HUDEP-2 (cell line): Measurements from ENCODE around the gene ANKRD55.
"Not testable (repeated sequence)": the region's sequence is repeated elsewhere in the genome, so short reads cannot be mapped to it uniquely, and the experiment has no call there.

Source experiments
- DNase-seq, 76 experiments: peaks; one replicate each; lab custom pipeline; 2025; ENCODE audit not compliant: unreplicated experiment in 76 of 76; lab: John Stamatoyannopoulos, UW

The ANKRD55 gene

DNA sequence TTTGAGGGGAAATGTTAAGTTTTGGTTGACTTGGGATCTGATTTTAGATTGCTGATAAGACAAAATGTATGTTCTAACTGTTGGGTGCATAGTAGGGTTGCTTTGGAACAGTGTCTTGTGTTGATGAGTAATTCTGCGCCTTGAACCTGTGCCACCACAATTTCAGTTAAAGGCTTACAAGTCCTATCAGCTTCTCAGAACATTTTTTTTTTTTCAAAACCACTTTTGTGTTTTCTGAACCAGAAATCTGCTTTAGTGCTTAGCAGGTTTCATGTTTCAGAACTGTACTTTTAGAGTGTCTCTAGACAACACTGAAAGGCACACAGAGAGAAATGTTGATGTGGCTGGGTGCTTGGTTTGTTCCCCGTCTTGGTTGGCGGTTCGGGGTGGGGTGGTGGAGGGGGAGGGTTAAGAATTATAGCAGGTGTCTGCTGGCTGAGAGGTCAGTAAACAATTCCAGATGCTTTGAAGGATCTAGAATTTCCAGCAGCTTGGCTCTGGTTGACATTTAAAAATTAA lies 84.6 kb downstream of the ANKRD55 start:
- no peak for DNase-seq

GRCh38 chr5:56147659-56148230 lies 85.4 kb downstream of the ANKRD55 start:
- no peak for DNase-seq

- no peak for DNase-seq
These were observed 86.0 kb downstream of the ANKRD55 start for GRCh38 chr5:56147106-56147505.

GRCh38 chr5:56146674-56147073 lies 86.5 kb downstream of the ANKRD55 start:
- no peak for DNase-seq

- DNase-seq: no peak
These were observed 87.6 kb downstream of the ANKRD55 start for GRCh38 chr5:56145511-56145910.

GRCh38 chr5:56145106-56145505 lies 88.0 kb downstream of the ANKRD55 start:
- no peak for DNase-seq

- DNase-seq: no peak
These were observed 88.9 kb downstream of the ANKRD55 start for GRCh38 chr5:56144211-56144610.

DNA sequence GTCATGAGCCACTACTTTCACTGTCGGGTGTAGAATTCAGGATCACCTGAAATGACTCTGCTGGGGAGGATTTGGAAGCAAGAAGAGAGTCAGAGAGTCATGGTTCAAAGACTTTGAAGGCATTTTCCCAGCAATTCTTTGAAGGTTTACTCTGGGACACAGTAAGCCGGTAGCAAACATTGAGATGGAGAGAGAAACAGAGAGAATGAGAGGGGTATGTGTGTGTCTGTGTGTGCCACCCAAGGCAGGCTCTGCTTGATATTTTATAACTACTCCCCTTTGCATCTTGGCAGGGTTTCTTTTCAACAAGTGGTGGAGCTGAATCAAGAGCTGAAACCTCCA lies 89.8 kb downstream of the ANKRD55 start:
- DNase-seq: no peak

DNA sequence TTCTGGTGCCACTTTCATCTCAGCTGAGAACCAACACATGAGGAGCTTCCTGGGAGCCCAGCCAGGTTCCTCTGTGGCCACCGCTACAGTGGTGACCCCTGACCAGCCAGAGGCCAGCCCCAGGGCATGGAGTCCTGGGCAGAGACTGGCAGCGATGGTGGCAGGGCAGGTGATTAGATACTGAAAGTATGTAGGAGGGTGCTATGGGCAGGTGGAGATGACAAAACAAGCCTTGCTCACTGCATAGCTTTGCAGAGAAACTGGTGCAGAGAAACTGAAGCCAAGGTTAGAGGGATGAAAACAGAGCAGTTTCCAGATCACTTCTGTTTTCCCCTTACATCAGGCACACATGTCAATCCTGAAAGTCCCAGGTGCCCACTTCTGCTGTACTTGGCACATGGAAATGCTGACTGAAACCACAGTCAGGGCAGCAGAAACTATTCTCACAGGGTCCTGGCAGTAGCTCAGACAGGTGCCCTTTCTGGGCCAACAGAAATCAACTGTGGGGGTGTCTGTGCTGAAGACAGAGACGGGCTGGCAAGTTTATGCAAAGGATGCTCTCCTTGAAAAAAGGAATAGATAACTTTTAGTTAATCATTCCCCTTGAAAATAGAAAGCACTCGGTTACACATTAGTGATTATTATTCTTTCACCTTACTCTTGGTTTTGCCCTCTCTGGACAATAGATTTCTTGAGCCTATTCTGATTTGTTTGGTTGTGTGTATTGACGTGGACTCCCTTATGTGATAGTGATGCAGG lies 90.3 kb downstream of the ANKRD55 start:
- no peak for DNase-seq

DNA sequence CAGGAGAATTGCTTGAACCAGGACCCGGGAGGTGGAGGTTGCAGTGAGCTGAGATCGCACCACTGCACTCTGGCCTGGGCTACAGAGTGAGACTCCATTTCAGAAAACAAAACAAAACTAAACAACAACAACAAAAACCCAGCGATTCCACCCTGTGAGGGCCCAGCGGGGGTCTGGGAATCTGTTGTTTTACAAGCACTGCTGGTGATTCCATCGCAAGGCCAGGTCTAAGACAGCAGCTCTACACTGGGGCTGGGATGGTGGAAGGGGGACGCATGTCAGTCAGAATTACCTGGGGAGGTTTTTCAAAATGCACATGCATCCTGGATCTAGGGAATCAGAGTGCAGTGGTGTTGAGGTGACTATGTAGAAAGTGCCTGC lies 90.9 kb downstream of the ANKRD55 start:
- DNase-seq: no peak

DNA sequence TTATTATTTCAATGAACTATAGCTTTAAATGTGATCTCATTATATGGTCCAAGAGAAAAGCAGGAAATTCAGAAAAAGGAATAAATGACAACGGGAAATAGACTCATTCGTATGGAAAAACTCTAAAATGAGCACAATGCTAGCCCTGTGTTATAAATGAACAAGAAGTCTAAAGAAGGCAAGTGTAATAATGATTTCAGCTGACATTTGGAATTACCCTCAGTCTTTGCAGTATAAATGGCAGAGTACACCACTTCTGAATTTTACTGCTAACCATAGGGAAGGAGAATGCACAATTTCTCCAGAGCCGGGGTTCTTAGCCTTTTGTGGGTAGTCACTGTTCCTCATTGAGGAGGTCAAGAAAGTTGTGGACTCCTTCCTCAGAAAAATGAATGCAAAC lies 93.1 kb downstream of the ANKRD55 start:
- DNase-seq: no peak

- DNase-seq: no peak
These were observed 102.5 kb downstream of the ANKRD55 start for GRCh38 chr5:56130664-56131063.

DNA sequence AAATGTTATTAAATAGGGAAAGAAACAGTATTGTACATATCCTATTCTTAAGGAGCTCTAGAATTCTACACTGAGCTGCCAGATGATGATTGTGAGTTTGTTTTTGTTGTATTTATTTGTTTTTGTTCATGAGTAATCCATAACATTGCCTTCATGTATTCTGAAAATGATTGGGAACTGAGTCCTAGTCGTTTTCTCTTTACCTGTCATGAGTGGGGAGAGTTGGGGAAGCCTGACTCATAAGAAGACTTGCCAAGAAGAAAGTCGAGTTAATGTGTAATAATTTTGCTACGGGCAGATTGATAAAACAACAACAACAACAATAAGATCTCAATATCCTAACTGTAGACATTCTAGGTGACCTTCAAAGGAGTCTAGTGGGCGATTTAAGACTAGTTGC lies 103.8 kb downstream of the ANKRD55 start:
- DNase-seq: no peak

DNA sequence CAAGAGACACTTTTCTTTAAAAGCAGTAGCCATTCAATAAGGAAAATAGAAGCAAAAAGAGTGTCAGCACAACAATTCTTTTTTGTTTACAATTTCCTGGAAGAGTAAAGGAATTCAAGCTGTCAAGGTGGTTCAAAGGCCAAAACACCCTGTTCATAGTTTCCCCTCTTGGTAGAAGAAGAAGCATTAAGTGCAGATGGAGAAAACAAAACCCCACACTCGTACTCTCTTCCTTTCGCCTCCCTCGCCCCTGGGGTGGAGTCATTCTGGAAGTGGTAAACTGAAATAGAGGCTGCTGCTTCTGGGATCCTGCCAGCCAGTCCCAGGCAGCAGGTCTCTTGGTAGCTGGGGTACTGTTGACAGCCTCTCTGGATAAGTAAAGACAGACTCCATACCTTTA lies 105.0 kb downstream of the ANKRD55 start:
- peak in 6 of 76 experiments; percentile 1 to 15 (median 8) for DNase-seq

GRCh38 chr5:56126487-56127179 lies 106.5 kb downstream of the ANKRD55 start:
- DNase-seq: no peak

- peak in 74 of 76 experiments; percentile 14 to 99 (median 91) for DNase-seq
These were observed 109.4 kb downstream of the ANKRD55 start for GRCh38 chr5:56123531-56124243.

DNA sequence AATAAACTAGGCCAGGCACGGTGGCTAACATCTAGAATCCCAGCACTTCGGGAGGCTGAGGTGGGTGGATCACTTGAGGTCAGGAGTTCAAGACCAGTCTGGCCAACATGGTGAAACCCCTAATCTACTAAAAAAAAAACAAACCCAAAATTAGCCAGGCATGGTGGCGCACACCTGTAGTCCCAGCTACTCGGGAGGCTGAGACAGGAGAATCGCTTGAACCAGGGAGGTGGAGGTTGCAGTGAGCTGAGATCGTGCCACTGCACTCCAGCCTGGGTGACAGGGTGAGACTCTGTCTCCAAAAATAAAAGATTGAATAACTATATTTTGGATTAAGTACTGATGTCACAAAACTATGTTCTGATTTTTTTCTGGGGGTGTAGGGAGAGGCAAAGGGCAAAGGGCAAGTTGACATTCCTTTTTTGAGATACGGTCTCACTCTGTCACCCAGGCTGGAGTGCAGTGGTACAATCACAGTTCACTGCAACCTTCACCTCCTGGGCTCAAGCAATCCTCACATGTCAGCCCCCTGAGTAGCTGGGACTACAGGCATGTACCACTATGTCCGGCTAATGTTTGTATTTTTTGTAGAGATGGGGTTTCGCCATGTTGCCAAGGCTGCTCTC lies 110.7 kb downstream of the ANKRD55 start:
- not testable (repeated sequence) for DNase-seq

- no peak for DNase-seq
These were observed 114.1 kb downstream of the ANKRD55 start for GRCh38 chr5:56119050-56119449.

DNA sequence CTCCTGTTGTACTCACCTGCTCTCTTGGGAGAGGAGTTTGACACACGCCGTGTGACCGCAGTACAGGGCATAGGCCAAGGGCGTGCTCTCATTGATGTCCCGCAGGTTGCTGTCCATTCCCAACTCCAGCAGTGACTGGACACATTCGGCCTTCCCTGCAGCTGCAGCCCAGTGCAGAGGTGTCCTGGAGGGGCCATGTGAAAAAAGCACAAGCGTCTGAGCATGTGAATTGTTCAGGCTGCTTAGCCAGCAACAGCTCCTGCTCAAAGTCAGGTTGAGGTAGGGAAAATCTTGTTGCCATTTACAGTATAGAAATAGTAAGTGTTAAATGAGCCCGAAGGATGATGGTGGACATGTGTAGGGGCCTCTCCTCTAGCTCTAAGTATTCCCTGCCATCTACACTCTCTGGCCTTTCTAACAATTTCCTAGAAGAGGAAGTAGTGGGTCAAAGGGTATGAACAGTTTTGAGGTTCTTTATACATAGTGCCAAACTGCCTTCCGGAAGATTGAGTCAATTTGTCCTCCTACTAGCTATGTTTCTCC lies 116.5 kb downstream of the ANKRD55 start:
- DNase-seq: no peak

DNA sequence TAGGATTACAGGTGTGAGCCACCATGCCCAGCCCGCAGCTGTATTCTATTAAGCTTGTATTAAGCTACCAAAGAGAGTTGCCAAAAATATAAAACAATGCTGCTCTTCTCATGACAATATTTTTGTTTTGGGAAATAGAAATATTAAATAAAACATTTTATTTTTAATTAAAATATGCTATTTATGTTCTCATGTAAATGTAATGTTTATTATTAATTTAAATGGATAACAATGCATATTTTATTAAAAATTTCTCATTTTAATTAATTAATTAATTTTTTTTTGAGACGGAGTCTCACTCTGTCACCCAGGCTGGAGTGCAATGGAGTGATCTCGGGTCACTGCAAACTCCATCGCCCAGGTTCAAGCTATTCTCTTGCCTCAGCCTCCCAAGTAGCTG lies 117.5 kb downstream of the ANKRD55 start:
- no peak for DNase-seq
